Sigmoid colon (tissue), 7 donors: Measurements from ENCODE around the gene POGK. TPM values are rescaled to one million over a fixed set of nuclear protein-coding genes. Genes with fewer than 3 reads are reported as not detected.
"Not testable (repeated sequence)": the region's sequence is repeated elsewhere in the genome, so short reads cannot be mapped to it uniquely, and the experiment has no call there.

Experiments used
- DNase-seq: peaks from one replicate; pipeline ENCODE4 v3.0.0-alpha.2; 2019
- H3K27ac ChIP-seq, 4 donors: fragments of 200-600 bp; sonication (generic); one replicate each; pipeline ENCODE4 v1.5.1; 2016 to 2019; ENCODE audit warnings: mild to moderate bottlenecking in 1 of 4
- H3K27me3 ChIP-seq, 3 donors: fragments of 200-600 bp; sonication (generic); one replicate each; pipeline ENCODE4 v1.5.1; 2019; ENCODE audit warnings: mild to moderate bottlenecking in 1 of 3
- H3K36me3 ChIP-seq, 4 donors: fragments of 200-600 bp; sonication (generic); one replicate each; pipeline ENCODE4 v1.5.1; 2016 to 2019
- H3K4me1 ChIP-seq, 4 donors: fragments of 200-600 bp; sonication (generic); one replicate each; pipeline ENCODE4 v1.5.1; 2017 to 2019
- H3K4me3 ChIP-seq, 4 donors: fragments of 200-600 bp; sonication (generic); one replicate each; pipeline ENCODE4 v1.5.1; 2017 to 2019; ENCODE audit warnings: mild to moderate bottlenecking in 2 of 4, moderate library complexity in 1 of 4
- H3K9me3 ChIP-seq, 4 donors: fragments of 200-600 bp in 3 of 4; sonication (generic) in 3 of 4; one replicate each; pipeline versions ENCODE4 v1.5.1 to v1.6.1; 2013 to 2019
- CTCF ChIP-seq, 4 experiments: fragments of 450-650 bp in 3 of 4; fragments of 200-600 bp in 1 of 4; IDR thresholded peaks; one replicate each; pipeline ENCODE4 v1.5.1; 2016 to 2019; ENCODE audit warnings: antibody characterized with exemption in 4 of 4, mild to moderate bottlenecking in 3 of 4, moderate library complexity in 2 of 4
- EP300 ChIP-seq, 4 donors: sonication (generic); formaldehyde crosslinking; IDR thresholded peaks; one replicate each; pipeline ENCODE4 v1.6.1; 2017; ENCODE audit warnings: antibody characterized with exemption in 4 of 4
- POLR2A ChIP-seq, 2 donors: fragments of 450-650 bp; IDR thresholded peaks; one replicate each; pipeline ENCODE4 v1.6.1; 2016; ENCODE audit warnings: antibody characterized with exemption in 2 of 2, mild to moderate bottlenecking in 2 of 2, moderate library complexity in 2 of 2
- POLR2AphosphoS5 ChIP-seq, 4 donors: sonication (generic); formaldehyde crosslinking; IDR thresholded peaks; one replicate each; pipeline ENCODE4 v1.6.1; 2017; ENCODE audit warnings: antibody characterized with exemption in 4 of 4
- WGBS, 2 donors: extraction: QIAGEN DNeasy Blood & Tissue Kit; methylation state at CpG; one replicate each; pipeline ENCODE4 v1.1.7; 2013; 5-methylcytosine and 5-hydroxymethylcytosine counted together
- intact Hi-C: fragments of 100-400 bp; cut with DNase I; formaldehyde crosslinking; loops from one replicate; pipeline ENCODE4 v1.15.1; 2023
- polyA plus RNA-seq, 3 donors: library from polyadenylated mRNA; stranded (reverse); fragments of 200-250 nt; gene quantifications; one replicate each; pipeline ENCODE4 v1.2.3, GENCODE V29; 2013
- total RNA-seq, 4 donors: library from RNA; depleted of rRNA; stranded (reverse); fragments of >200 nt; gene quantifications; one replicate each; pipeline ENCODE4 v1.1.0, GENCODE V29; 2016
- donor health status: healthy with polysubstance abuse.
- donor health status: Bipolar disorder and iron deficiency.
- donor health status: healthy.

The POGK gene
- total and polyA plus RNA-seq, 7 donors, result 6.6 to 23.5 (median 22.2) TPM

GRCh38 chr1:166813508-166814223 lies 25.6 kb upstream of the POGK start:
- 13 to 47% methylated on average over 2 of the region's 2 CpGs for WGBS, 2 donors
- no peak for TF ChIP-seq POLR2AphosphoS5 (IDR thresholded peaks at IDR 0.05)
- no peak for TF ChIP-seq POLR2A (IDR thresholded peaks at IDR 0.05)
- TF ChIP-seq CTCF (IDR thresholded peaks at IDR 0.05), result no peak
- no peak for TF ChIP-seq EP300 (IDR thresholded peaks at IDR 0.05)
- no peaks in the 10 kb centered on the region for H3K4me1 ChIP-seq
- no peaks in the 10 kb centered on the region for H3K9me3 ChIP-seq
- no peak overlapping the region for H3K27ac ChIP-seq
- H3K27me3 ChIP-seq, result no peaks in the 10 kb centered on the region
- intact Hi-C loops, result no loop called here
- H3K36me3 ChIP-seq, result no peaks in the 10 kb centered on the region
- H3K4me3 ChIP-seq, result no peak overlapping the region
- DNase-seq, result no peak

DNA sequence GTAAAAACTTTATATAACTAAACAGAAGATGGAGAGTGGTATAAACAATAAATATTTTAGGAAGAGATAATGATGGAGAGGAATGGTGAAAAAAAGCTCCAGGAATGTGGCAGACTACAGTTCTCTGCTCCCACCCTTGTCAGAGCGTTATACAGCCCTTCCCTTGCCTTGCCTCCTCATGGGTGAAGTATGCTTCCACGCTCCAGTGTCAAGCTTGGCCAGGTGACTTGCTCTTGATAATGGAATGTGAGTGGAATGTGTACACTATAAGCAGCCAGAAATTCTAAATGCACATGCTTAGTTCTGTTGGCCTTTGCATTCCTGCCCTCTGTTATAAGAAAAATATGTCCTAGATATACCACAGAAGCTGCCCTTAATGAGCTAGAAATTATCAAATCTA lies 24.7 kb upstream of the POGK start:
- DNase-seq, result no peak
- Histone ChIP-seq H3K36me3 (no peaks in the 10 kb centered on the region), H3K27ac (no peak overlapping the region), H3K4me3 (no peak overlapping the region), H3K9me3 (peaks cover 0 to under 1% (median 0%) of the 10 kb centered on the region in 4 donors), H3K4me1 (no peaks in the 10 kb centered on the region), H3K27me3 (no peaks in the 10 kb centered on the region)
- intact Hi-C loops, result no loop called here
- 54 to 80% methylated on average over 2 of the region's 2 CpGs for WGBS, 2 donors
- TF ChIP-seq EP300 (IDR thresholded peaks at IDR 0.05) (no peak), CTCF (IDR thresholded peaks at IDR 0.05) (no peak), POLR2AphosphoS5 (IDR thresholded peaks at IDR 0.05) (no peak), POLR2A (IDR thresholded peaks at IDR 0.05) (no peak)

- intact Hi-C loops, result no loop called here
- no peak for DNase-seq
- 87 to 91% methylated on average over 2 of the region's 2 CpGs for WGBS, 2 donors
Measured at GRCh38 chr1:166819974-166820373, 19.3 kb upstream of the POGK start.

GRCh38 chr1:166822385-166822784 lies 16.9 kb upstream of the POGK start:
- DNase-seq, result no peak
- TF ChIP-seq EP300 (IDR thresholded peaks at IDR 0.05) (no peak), POLR2AphosphoS5 (IDR thresholded peaks at IDR 0.05) (no peak), CTCF (IDR thresholded peaks at IDR 0.05) (no peak), POLR2A (IDR thresholded peaks at IDR 0.05) (no peak)
- Histone ChIP-seq H3K4me1 (no peaks in the 10 kb centered on the region), H3K4me3 (no peak overlapping the region), H3K27me3 (no peaks in the 10 kb centered on the region), H3K27ac (no peak overlapping the region), H3K36me3 (no peaks in the 10 kb centered on the region), H3K9me3 (peaks cover 0 to 4% (median 0%) of the 10 kb centered on the region in 4 donors)
- WGBS, 2 donors, result 74 to 75% methylated on average over 7 of the region's 7 CpGs
- intact Hi-C loops, result no loop called here

More at GRCh38 chr1:166819974-166820373, 19.3 kb upstream of the POGK start:
- H3K27me3 ChIP-seq, result no peaks in the 10 kb centered on the region
- TF ChIP-seq POLR2A (IDR thresholded peaks at IDR 0.05) (no peak), CTCF (IDR thresholded peaks at IDR 0.05) (no peak), POLR2AphosphoS5 (IDR thresholded peaks at IDR 0.05) (no peak), EP300 (IDR thresholded peaks at IDR 0.05) (no peak)
- no peaks in the 10 kb centered on the region for H3K36me3 ChIP-seq
- no peak overlapping the region for H3K4me3 ChIP-seq
- H3K4me1 ChIP-seq, result no peaks in the 10 kb centered on the region
- H3K9me3 ChIP-seq, result peaks cover 0 to 4% (median 0%) of the 10 kb centered on the region in 4 donors
- no peak overlapping the region for H3K27ac ChIP-seq

- Histone ChIP-seq H3K4me1 (no peaks in the 10 kb centered on the region), H3K27me3 (no peaks in the 10 kb centered on the region), H3K9me3 (peaks cover 0 to 4% (median 1%) of the 10 kb centered on the region in 4 donors), H3K36me3 (no peaks in the 10 kb centered on the region), H3K4me3 (no peak overlapping the region), H3K27ac (no peak overlapping the region)
- no peak for TF ChIP-seq POLR2A (IDR thresholded peaks at IDR 0.05)
- TF ChIP-seq POLR2AphosphoS5 (IDR thresholded peaks at IDR 0.05), result no peak
- intact Hi-C loops, result no loop called here
- no peak for DNase-seq
Measured at GRCh38 chr1:166827426-166827825, 11.8 kb upstream of the POGK start.

DNA sequence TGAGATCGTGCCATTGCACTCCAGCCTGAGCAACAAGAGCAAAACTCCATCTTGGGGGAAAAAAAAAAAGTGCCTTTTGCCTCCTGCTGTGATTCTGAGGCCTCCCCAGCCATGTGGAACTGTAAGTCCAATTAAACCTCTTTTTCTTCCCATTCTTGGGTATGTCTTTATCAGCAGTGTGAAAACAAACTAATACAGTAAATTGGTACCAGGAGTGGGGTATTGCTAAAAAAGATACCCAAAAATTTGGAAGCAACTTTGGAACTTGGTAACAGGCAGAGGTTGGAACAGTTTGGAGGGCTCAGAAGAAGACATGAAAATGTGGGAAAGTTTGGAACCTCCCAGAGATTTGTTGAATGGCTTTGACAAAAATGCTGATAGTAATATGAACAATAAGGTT lies 9.5 kb upstream of the POGK start:
- H3K27ac ChIP-seq, H3K4me3 ChIP-seq, intact Hi-C loops, H3K36me3 ChIP-seq, H3K9me3 ChIP-seq, H3K4me1 ChIP-seq, DNase-seq, H3K27me3 ChIP-seq: not testable (repeated sequence)
- 72 to 75% methylated on average over 1 of the region's 1 CpG for WGBS, 2 donors
